A549 treated with AZD2906 at 1 μM for 4 hours (cell line): Measurements from ENCODE around the gene TMEM191B. TPM values are rescaled to one million over a fixed set of nuclear protein-coding genes. Genes with fewer than 3 reads are reported as not detected.

Experiments used
- total RNA-seq: library from RNA; stranded (reverse); fragments of 200-300 nt; extraction: Qiagen RNA extraction; gene quantifications from 5 replicates; pipeline ENCODE4 v1.2.3, GENCODE V29; 2022

TMEM191B gene
- total RNA-seq: 0.65 to 1.2 TPM (median 1.0 TPM) in 5 replicates

DNA sequence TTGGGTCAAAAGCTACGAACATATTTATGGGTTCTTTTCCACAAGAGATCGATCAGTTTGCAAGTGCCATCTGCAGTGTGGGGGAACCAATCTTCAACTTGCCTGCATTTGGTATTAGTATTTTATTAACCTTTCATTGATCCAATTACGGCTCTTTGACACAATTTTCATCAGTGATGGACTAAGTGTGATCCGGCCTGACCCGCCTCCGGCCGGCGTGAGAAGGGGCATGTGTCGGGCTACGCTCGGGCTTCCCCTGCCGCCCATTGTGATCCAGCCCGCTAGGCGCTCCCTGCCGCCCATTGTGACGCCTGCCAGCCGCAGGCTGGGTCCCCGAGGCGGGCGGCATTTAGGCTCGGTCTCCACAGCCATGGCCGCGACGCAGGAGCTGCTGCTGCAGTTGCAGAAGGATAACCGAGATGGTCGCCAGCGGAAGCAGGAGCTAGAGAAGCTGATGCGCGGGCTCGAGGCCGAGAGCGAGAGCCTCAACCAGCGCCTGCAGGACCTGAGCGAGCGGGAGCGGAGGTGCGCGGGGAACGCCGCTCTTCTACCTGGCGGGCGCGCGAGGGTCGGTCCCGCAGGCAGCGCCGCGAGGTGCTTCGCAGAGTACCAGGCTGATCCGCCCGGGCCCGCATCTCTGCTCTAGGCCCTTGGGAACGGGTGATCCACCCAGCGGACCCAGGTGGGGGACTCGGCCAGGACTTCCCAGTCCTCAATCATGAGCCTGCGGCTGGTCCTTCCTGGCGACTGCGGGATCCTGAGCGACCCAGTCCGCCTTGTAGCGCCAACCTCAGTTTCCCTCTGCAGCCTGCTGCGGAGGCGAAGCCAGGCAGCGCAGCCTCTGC is at the start of gene TMEM191B:
TSS of gene TMEM191B (plus strand) at position 51 of the 845 bp plus-strand sequence. CDS start at position 230, 179 bp downstream.

GRCh38 chr22:18518061-18518460 is 9.5 kb upstream of the TMEM191B start, which contains the start of gene GGTLC3:
Gene GGTLC3 (minus strand): TSS chr22:18518161. CDS start chr22:18517897, 264 bp downstream.

Other genes starting within 250 kb of the TMEM191B start
- gene GGTLC3, start 9.6 kb upstream of the TMEM191B start, total RNA-seq: not detected in 5 replicates
- 0.76 to 1.2 TPM (median 0.91 TPM) in 5 replicates for gene RIMBP3, start 84.1 kb downstream of the TMEM191B start, total RNA-seq